Esophagus mucosa (tissue), 1 donor: ENCODE measurements around the gene BMP2K. TPM values are rescaled to one million over a fixed set of nuclear protein-coding genes. Genes with fewer than 3 reads are reported as not detected.

Source experiments
- ATAC-seq: fragments of 200-7000 bp; cut with Tn5 transposase; one replicate; pipeline ENCODE4 v1.9.1; 2020
- total RNA-seq: library from RNA; stranded (reverse); gene quantifications from one replicate; pipeline ENCODE4 v1.2.4, GENCODE V29; 2023
- donor health status: DM: yes; HTN: yes; CAD: no.

Gene BMP2K
- total RNA-seq, 1 donor from 2014 or later, result 42.4 TPM

GRCh38 chr4:78765432-78766006 is 10.6 kb upstream of the BMP2K start:
- ATAC-seq, result no peak

GRCh38 chr4:78766026-78766425 is 10.1 kb upstream of the BMP2K start:
- no peak for ATAC-seq

- no peak for ATAC-seq
Measured at GRCh38 chr4:78766650-78767049, 9.5 kb upstream of the BMP2K start.

GRCh38 chr4:78767350-78767749 is 8.8 kb upstream of the BMP2K start:
- no peak for ATAC-seq

GRCh38 chr4:78768452-78769180 is 7.5 kb upstream of the BMP2K start:
- peak; percentile 57 for ATAC-seq

- no peak for ATAC-seq
Measured at GRCh38 chr4:78770091-78770642, 6.0 kb upstream of the BMP2K start.

- ATAC-seq, result no peak
Measured at GRCh38 chr4:78772526-78773091, 3.5 kb upstream of the BMP2K start.

- ATAC-seq, result no peak
Measured at GRCh38 chr4:78774417-78774816, 1.7 kb upstream of the BMP2K start.

GRCh38 chr4:78775303-78776078 is 659 bp upstream of the BMP2K start:
- ATAC-seq, result peak; percentile 84

GRCh38 chr4:78776729-78777575 is 802 bp downstream of the BMP2K start:
- peak; percentile 68 for ATAC-seq

- no peak for ATAC-seq
Measured at GRCh38 chr4:78777576-78777940, 1.4 kb downstream of the BMP2K start.

GRCh38 chr4:78778530-78778929 is 2.4 kb downstream of the BMP2K start:
- no peak for ATAC-seq

GRCh38 chr4:78779280-78779679 is 3.1 kb downstream of the BMP2K start:
- ATAC-seq, result no peak

GRCh38 chr4:78780093-78780492 is 3.9 kb downstream of the BMP2K start:
- ATAC-seq, result no peak

GRCh38 chr4:78781139-78781538 is 5.0 kb downstream of the BMP2K start:
- no peak for ATAC-seq

- peak; percentile 86 for ATAC-seq
Measured at GRCh38 chr4:78781924-78782323, 5.8 kb downstream of the BMP2K start.

- ATAC-seq, result no peak
Measured at GRCh38 chr4:78784236-78784865, 8.2 kb downstream of the BMP2K start.

GRCh38 chr4:78787392-78788006 is 11.3 kb downstream of the BMP2K start:
- no peak for ATAC-seq

GRCh38 chr4:78788007-78788889 is 12.1 kb downstream of the BMP2K start:
- no peak for ATAC-seq
